SH-SY5Y (cell line): ENCODE data around the gene TMEM201.

Experiments
- GATA2 ChIP-seq: IDR thresholded peaks from 2 replicates; pipeline ENCODE4 v1.6.1; 2011; ENCODE audit warnings: mild to moderate bottlenecking, low read depth, low read length
- GATA3 ChIP-seq: IDR thresholded peaks from 2 replicates; pipeline ENCODE4 v1.6.1; 2011; ENCODE audit warnings: low read depth, mild to moderate bottlenecking, low read length, moderate library complexity

The TMEM201 gene

GRCh38 chr1:9573723-9574122 lies 15.0 kb upstream of the TMEM201 start:
- TF ChIP-seq GATA3 (no peak), GATA2 (no peak)

- TF ChIP-seq GATA3 (no peak), GATA2 (no peak)
Observed at GRCh38 chr1:9575486-9575885, 13.2 kb upstream of the TMEM201 start.

DNA sequence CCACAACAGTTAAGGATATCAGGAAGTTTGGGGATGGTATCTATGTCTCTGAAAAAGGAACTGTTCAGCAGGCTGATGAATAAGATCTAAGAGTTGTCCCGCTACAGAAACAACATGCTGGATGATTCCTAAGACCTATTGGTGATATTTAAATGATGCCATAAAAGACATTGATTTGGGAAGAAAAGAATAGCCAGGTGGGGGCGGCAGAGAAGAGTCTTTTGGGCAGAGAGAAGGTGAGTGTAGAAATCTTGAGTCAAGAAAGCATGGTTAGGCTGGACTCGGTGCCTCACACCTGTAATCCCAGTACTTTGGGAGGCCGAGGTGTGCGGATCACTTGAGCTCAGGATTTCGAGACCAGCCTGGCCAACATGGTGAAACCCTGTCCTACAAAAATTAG lies 11.8 kb upstream of the TMEM201 start:
- TF ChIP-seq GATA3 (no peak), GATA2 (no peak)

DNA sequence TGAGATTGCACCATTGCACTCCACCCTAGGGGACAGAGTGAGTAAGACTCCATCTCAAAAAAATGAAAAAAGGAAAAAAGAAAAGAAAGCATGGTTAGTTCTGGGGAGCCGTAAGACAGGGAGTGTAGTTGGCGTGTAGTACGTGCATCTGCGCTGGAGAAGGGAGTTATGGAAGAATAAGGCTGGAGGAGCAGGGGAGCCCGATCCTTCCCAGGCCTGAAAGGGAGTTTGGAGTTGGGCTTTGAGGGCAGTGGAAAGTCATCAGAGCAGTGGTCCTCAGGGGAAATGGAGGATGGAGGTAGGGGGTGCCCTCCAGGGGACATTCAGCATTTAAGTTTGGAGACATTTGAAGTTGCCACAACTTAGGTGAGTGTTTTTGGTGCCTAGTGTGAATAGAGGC lies 11.3 kb upstream of the TMEM201 start:
- TF ChIP-seq GATA2, result no peak

- TF ChIP-seq GATA3, result no peak
- no peak for TF ChIP-seq GATA2
Observed at GRCh38 chr1:9580942-9581341, 7.8 kb upstream of the TMEM201 start.

- TF ChIP-seq GATA2, result no peak
- TF ChIP-seq GATA3, result no peak
Observed at GRCh38 chr1:9586147-9586766, 2.5 kb upstream of the TMEM201 start.

- TF ChIP-seq GATA2 (no peak), GATA3 (no peak)
Observed at GRCh38 chr1:9589144-9589718, 520 bp downstream of the TMEM201 start.

GRCh38 chr1:9589719-9590157 lies 1.0 kb downstream of the TMEM201 start:
- TF ChIP-seq GATA3 (no peak), GATA2 (no peak)

DNA sequence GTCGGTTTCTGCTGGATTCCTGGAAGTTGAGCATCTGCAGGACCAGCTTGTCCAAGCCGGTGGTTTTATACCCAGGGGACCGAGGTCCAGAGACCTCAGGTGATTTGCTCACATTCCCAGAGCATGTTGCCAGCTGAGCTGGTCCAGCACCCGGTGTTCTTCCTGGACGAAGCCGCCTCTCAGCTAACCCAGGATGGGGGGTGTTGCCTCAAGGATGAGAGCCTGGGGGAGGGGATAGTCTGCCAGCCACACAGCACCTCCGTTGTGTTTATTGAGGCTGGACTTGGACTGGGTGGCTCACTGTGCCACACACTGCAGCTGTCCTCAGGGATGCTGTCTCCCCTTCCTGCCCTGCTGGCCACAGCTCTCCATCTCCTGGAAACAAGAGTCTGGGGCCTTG lies 1.5 kb downstream of the TMEM201 start:
- no peak for TF ChIP-seq GATA2
- TF ChIP-seq GATA3, result no peak

GRCh38 chr1:9590945-9591668 lies 2.4 kb downstream of the TMEM201 start:
- no peak for TF ChIP-seq GATA2
- TF ChIP-seq GATA3, result no peak

- TF ChIP-seq GATA2 (no peak), GATA3 (no peak)
Observed at GRCh38 chr1:9591669-9592509, 3.2 kb downstream of the TMEM201 start.

- TF ChIP-seq GATA3, result no peak
- no peak for TF ChIP-seq GATA2
Observed at GRCh38 chr1:9592510-9593075, 3.9 kb downstream of the TMEM201 start.

DNA sequence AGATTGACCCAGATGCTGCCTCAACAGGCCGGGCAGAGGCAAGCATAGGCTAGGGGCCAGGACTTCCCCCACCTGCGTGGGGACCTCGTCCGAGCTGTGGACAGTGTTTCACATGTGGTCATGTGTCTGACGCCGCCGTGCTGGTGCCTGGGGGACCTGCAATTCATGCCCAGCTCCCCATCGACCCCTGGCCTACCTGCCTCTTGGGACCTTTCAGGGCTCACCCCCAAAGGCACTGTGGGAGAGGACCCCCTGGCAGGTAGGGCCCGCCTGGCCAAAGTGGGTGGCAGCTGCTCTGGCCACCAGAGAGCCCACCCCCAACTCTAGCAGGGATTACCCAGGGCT lies 4.4 kb downstream of the TMEM201 start:
- TF ChIP-seq GATA2, result no peak
- no peak for TF ChIP-seq GATA3

DNA sequence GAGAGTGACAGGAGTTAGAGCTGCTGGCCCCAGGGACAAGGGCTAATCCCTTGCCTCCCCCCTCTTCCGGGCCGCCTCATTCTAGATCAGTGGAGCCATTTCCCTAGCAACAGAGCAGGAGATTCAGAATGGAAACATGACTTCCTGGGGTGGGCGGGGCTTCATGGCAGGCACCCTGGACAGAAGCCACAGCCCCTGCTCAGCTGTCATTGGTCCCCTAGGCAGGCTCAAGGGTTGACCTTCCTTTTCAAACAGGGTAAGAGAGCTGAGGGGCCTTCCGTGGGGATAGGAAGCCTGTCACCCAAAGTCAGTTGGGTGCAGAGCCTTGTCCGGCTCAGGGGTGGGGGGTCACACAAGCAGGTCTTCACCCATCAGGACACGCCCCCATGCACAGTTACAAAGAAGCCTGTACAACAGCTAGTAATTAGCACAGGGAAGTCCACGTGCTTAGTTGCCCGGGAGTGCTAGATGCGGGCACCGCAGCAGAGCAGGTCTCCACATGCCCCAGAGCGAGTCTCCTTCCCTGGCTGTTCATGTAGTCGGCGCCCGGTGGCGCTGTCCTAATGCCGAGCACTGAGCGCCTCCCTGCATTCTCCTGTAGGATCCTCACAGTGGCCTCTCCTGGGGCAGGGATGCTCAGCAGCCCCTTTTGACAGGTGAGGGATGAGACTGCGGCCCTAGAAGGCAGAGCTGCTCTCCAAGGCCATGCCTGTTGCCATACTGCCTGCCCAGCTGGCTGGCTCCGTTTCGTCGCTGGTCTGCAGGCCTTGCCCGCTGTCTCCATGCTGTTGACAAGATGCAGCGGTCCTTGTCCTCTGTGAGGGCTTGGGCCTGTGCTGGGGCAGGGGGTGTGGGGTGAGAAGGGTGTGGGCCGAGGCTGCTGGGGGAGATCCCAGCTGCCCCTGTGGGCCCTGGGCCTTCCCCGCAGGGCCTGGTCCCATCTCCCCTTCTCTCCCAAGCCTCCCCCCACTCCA lies 5.1 kb downstream of the TMEM201 start:
- no peak for TF ChIP-seq GATA2
- no peak for TF ChIP-seq GATA3
